Erythroblast (primary cell): ENCODE data around the gene CPD.
"Not testable (repeated sequence)": the region's sequence is repeated elsewhere in the genome, so short reads cannot be mapped to it uniquely, and the experiment has no call there.

Experiments
- GATA1 ChIP-seq: IDR thresholded peaks from 2 replicates; pipeline ENCODE4 v1.6.1; 2011; ENCODE audit warnings: low read depth, mild to moderate bottlenecking, control low read depth, low read length, moderate library complexity
- POLR2A ChIP-seq: IDR thresholded peaks from 2 replicates; pipeline ENCODE4 v1.6.1; 2011; ENCODE audit warnings: mild to moderate bottlenecking, low read length

DNA sequence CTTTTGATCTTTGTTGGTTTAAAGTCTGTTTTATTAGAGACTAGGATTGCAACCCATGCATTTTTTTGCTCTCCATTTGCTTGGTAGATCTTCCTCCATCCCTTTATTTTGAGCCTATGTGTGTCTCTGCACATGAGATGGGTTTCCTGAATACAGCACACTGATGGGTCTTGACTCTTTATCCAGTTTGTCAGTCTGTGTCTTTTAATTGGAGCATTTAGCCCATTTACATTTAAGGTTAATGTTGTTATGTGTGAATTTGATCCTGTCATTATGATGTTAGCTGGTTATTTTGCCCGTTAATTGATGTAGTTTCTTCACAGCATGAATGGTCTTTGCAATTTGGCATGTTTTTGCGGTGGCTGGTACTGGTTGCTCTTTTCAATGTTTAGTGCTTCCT, 31.9 kb downstream of the CPD start:
- TF ChIP-seq GATA1, POLR2A: not testable (repeated sequence)
